HepG2 (cell line): ENCODE results near the gene KRT10. TPM values are rescaled to one million over a fixed set of nuclear protein-coding genes. Genes with fewer than 3 reads are reported as not detected.

Experiments
- ATAC-seq: fragments of 200-7000 bp; cut with Tn5 transposase; 3 replicates; pipeline ENCODE4 v1.9.1; 2020; ENCODE audit warnings: mild to moderate bottlenecking, moderate library complexity
- BruUV-seq: library from RNA; stranded (reverse); fragments of 400-500 nt; replicated peaks from 2 replicates; lab custom pipeline; 2021; lab: Mats Ljungman, UMichigan
- CTCF ChIA-PET: fragments of 300-600 bp; formaldehyde crosslinking; extraction: SDS; loops from one replicate; lab custom pipeline; 2021; ENCODE audit warnings: low total read pairs, inconsistent platforms, low intra/inter-chr PET ratio; lab: Yijun Ruan, JAX
- POLR2A ChIA-PET: fragments of 350-600 bp; sonication (Branson Sonifier 250); formaldehyde crosslinking; loops from one replicate; lab custom pipeline; 2020; ENCODE audit warnings: antibody characterized with exemption, inconsistent platforms; lab: Yijun Ruan, JAX
- DNase-seq: peaks from one replicate; pipeline ENCODE4 v3.0.0-alpha.2; 2015; ENCODE audit warnings: low spot score
- FAIRE-seq: peaks from 3 replicates; lab custom pipeline; 2011; peaks lifted over from hg19 to GRCh38; lab: Jason Lieb, UNC
- H2AFZ ChIP-seq: one replicate; pipeline ENCODE4 v1.6.1; 2011; ENCODE audit warnings: low read length, inconsistent platforms
- H3K27ac ChIP-seq: fragments of 300-600 bp; 3 replicates; pipeline ENCODE4 v1.8.0; 2011; ENCODE audit warnings: mixed run types, mild to moderate bottlenecking, mixed read lengths, low read length, inconsistent platforms; ENCODE audit not compliant: insufficient read depth; ENCODE audit errors: extremely low read length
- H3K27me3 ChIP-seq, 2 experiments: fragments of 200-600 bp in 1 of 2; 2 replicates in 1 of 2; 3 replicates in 1 of 2; pipeline versions ENCODE4 v1.6.0 to v1.8.0; 2011; ENCODE audit warnings: low read length in 2 of 2, mild to moderate bottlenecking in 2 of 2, moderate library complexity in 2 of 2, inconsistent platforms in 1 of 2; ENCODE audit not compliant: insufficient read depth in 2 of 2, control insufficient read depth in 1 of 2
- H3K36me3 ChIP-seq, 2 experiments: fragments of 200-600 bp in 1 of 2; replicated peaks in 1 of 2; 2 replicates in 1 of 2; 3 replicates in 1 of 2; pipeline versions ENCODE4 v1.5.1 to v1.8.0; 2011; ENCODE audit warnings: low read length in 2 of 2, inconsistent platforms in 1 of 2; ENCODE audit not compliant: insufficient read depth in 2 of 2, control insufficient read depth in 1 of 2
- H3K4me1 ChIP-seq: 2 replicates; pipeline ENCODE4 v1.5.1; 2012; ENCODE audit warnings: low read length, inconsistent platforms; ENCODE audit not compliant: insufficient read depth
- H3K4me2 ChIP-seq: 2 replicates; pipeline ENCODE4 v1.6.0; 2011; ENCODE audit warnings: low read depth, low read length, inconsistent platforms
- H3K4me3 ChIP-seq, 3 experiments: fragments of 200-600 bp in 1 of 3; sonication (generic), shearing (Covaris generic) in 1 of 3; replicated peaks in 1 of 3; 2 replicates each; pipeline ENCODE4 v1.5.1; 2011 to 2016; ENCODE audit warnings: low read length in 3 of 3, inconsistent platforms in 2 of 3, low read depth in 2 of 3, mild to moderate bottlenecking in 2 of 3, control low read depth in 1 of 3, mixed read lengths in 1 of 3; ENCODE audit not compliant: insufficient read depth in 1 of 3
- H3K79me2 ChIP-seq: one replicate; pipeline ENCODE4 v1.6.1; 2011; ENCODE audit warnings: low read length, inconsistent platforms; ENCODE audit not compliant: insufficient read depth
- H3K9ac ChIP-seq: 2 replicates; pipeline ENCODE4 v1.6.0; 2011; ENCODE audit warnings: mild to moderate bottlenecking, low read depth, low read length, inconsistent platforms; ENCODE audit not compliant: insufficient read depth
- H3K9me3 ChIP-seq: 2 replicates; pipeline ENCODE4 v1.5.1; 2012; ENCODE audit warnings: mild to moderate bottlenecking, low read length
- H4K20me1 ChIP-seq: 2 replicates; pipeline ENCODE4 v1.6.0; 2011; ENCODE audit warnings: inconsistent platforms, mild to moderate bottlenecking, low read length, moderate library complexity; ENCODE audit not compliant: insufficient read depth
- CHD4 ChIP-seq: fragments of 200-600 bp; sonication (generic); IDR thresholded peaks from 2 replicates; pipeline ENCODE4 v1.7.0; 2017; ENCODE audit warnings: mild to moderate bottlenecking, low read length, borderline replicate concordance
- CREB1 ChIP-seq, 2 experiments: fragments of 450-650 bp in 1 of 2; IDR thresholded peaks; 2 replicates each; pipeline ENCODE4 v1.6.1; 2016 to 2017; ENCODE audit warnings: control low read depth in 1 of 2, mild to moderate bottlenecking in 1 of 2, missing compliant biosample characterization in 1 of 2, missing genetic modification characterization in 1 of 2
- DNMT3B ChIP-seq: conservative IDR thresholded peaks from 2 replicates; pipeline ENCODE4 v1.6.1; 2016; ENCODE audit warnings: missing biosample characterization, control low read depth
- IKZF4 ChIP-seq: sonication (generic); formaldehyde crosslinking; IDR thresholded peaks from 2 replicates; pipeline ENCODE4 v1.5.1; 2020; ENCODE audit warnings: borderline replicate concordance, mild to moderate bottlenecking, low read depth, missing genetic modification reagents; ENCODE audit errors: not compliant biosample characterization
- MEIS1 ChIP-seq: sonication (generic); formaldehyde crosslinking; IDR thresholded peaks from 2 replicates; pipeline ENCODE4 v1.9.0; 2021; ENCODE audit warnings: mild to moderate bottlenecking, missing genetic modification reagents, moderate library complexity, borderline replicate concordance
- NFKB2 ChIP-seq: sonication (generic); formaldehyde crosslinking; IDR thresholded peaks from 2 replicates; pipeline ENCODE4 v1.4.0; 2020; ENCODE audit warnings: missing genetic modification reagents, borderline replicate concordance
- PRMT3 ChIP-seq: sonication (generic); formaldehyde crosslinking; IDR thresholded peaks from 2 replicates; pipeline ENCODE4 v1.8.1; 2022; ENCODE audit warnings: low read depth, mild to moderate bottlenecking, moderate library complexity, missing genetic modification reagents, borderline replicate concordance
- ZFP41 ChIP-seq: sonication (generic); formaldehyde crosslinking; IDR thresholded peaks from 2 replicates; pipeline ENCODE4 v1.4.0; 2020; ENCODE audit warnings: mild to moderate bottlenecking, missing genetic modification reagents, borderline replicate concordance
- ZNF430 ChIP-seq: sonication (generic); formaldehyde crosslinking; IDR thresholded peaks from 2 replicates; pipeline ENCODE4 v1.9.0; 2021; ENCODE audit warnings: mild to moderate bottlenecking, missing genetic modification reagents
- ZNF550 ChIP-seq: sonication (generic); formaldehyde crosslinking; IDR thresholded peaks from 2 replicates; pipeline ENCODE4 v1.4.0; 2020; ENCODE audit warnings: mild to moderate bottlenecking, missing genetic modification reagents, borderline replicate concordance
- ZNF749 ChIP-seq: sonication (generic); formaldehyde crosslinking; IDR thresholded peaks from 2 replicates; pipeline ENCODE4 v1.8.0; 2022; ENCODE audit warnings: mild to moderate bottlenecking, missing genetic modification reagents, moderate library complexity, borderline replicate concordance
- ZZZ3 ChIP-seq: sonication (generic); formaldehyde crosslinking; IDR thresholded peaks from 2 replicates; pipeline ENCODE4 v1.4.0; 2020; ENCODE audit warnings: missing genetic modification reagents, mild to moderate bottlenecking, borderline replicate concordance
- WGBS: methylation state at CpG from one replicate; pipeline ENCODE4 v1.1.6; 2017; ENCODE audit warnings: low lambda C conversion rate; 5-methylcytosine and 5-hydroxymethylcytosine counted together
- in situ Hi-C: cut with HindIII; loops from 2 replicates; pipeline ENCODE4 v1.10.0; 2017; ENCODE audit warnings: low pct_unique_long_range_greater_than_20kb; ENCODE audit not compliant: extremely low pct_ligation_motif_present
- intact Hi-C: fragments of 100-400 bp; cut with micrococcal nuclease; formaldehyde crosslinking; loops from one replicate; pipeline ENCODE4 v1.10.0; 2022; ENCODE audit not compliant: unreplicated experiment
- polyA plus RNA-seq, 8 experiments: library from polyadenylated mRNA; depleted of rRNA in 3 of 8; stranded (reverse) in 7 of 8; unstranded in 1 of 8; fragments of >200 nt; fragmentation: Illumina TruSeq in 4 of 8; extraction: Trizol in 4 of 8; gene quantifications; 2 replicates each; pipeline versions ENCODE4 v1.2.1 to v1.2.3, GENCODE V29; 2011 to 2016; ENCODE audit warnings: low read depth in 4 of 8, missing spikeins in 1 of 8, mixed read lengths in 1 of 8; ENCODE audit not compliant: insufficient read depth in 1 of 8
- total RNA-seq, 5 experiments: library from RNA; depleted of rRNA; stranded (reverse); fragments of >200 nt; fragmentation: Illumina TruSeq; extraction: Trizol; gene quantifications; 2 replicates each; pipeline ENCODE4 v1.2.3, GENCODE V29; 2016; ENCODE audit warnings: low read depth in 1 of 5
- TF ChIP-seq, protein P1 (sequence below): sonication (generic); formaldehyde crosslinking; IDR thresholded peaks from 2 replicates; pipeline ENCODE4 v1.8.0; 2022; ENCODE audit warnings: low read depth, missing genetic modification reagents
- TF ChIP-seq, protein P2 (sequence below): sonication (generic); formaldehyde crosslinking; IDR thresholded peaks from 2 replicates; pipeline ENCODE4 v1.4.0; 2020; ENCODE audit warnings: missing genetic modification reagents, borderline replicate concordance

Gene KRT10
- total and polyA plus RNA-seq, 2 of the 13 experiments (the other 11 are each of a cell fraction or from before 2014, with no cell fraction given), result 25.1 to 27.5 TPM

DNA sequence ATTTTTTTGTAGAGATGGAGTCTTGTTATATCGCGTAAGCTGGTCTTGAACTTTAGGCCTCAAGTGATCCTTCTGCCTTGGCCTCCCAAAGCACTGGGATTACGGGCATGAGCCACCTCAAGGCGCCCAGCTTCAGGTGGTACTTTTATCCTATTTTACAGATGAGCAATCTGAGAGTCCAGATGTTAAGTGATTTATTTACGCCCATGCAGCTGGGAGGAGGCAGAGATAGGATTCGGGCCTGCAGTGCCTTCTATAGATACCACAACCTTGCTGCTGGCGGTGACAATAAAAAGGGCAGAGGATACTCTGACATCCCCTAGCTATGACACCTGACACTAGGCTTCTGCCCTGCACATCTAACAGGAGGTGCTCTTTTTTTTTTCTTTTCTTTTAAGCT is 48.9 kb upstream of the KRT10 start:
- ATAC-seq (no peak), FAIRE-seq (no peak), DNase-seq (no peak)
- ChIA-PET POLR2A (no interaction called here), CTCF (no interaction called here)
- TF ChIP-seq, protein P1, sequence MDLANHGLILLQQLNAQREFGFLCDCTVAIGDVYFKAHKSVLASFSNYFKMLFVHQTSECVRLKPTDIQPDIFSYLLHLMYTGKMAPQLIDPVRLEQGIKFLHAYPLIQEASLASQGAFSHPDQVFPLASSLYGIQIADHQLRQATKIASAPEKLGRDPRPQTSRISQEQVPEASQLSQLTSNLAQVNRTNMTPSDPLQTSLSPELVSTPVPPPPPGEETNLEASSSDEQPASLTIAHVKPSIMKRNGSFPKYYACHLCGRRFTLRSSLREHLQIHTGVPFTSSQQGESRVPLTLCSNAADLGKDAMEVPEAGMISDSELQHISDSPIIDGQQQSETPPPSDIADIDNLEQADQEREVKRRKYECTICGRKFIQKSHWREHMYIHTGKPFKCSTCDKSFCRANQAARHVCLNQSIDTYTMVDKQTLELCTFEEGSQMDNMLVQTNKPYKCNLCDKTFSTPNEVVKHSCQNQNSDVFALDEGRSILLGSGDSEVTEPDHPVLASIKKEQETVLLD (CRISPR knock-in tag), result no peak
- WGBS, result 61% methylated on average over 7 of the region's 7 CpGs
- no peak overlapping the region for H3K4me3 ChIP-seq
- peaks cover 0 to 7% of the 10 kb centered on the region in 2 experiments; a peak in 1 of 5 replicates for H3K27me3 ChIP-seq
- no peak overlapping the region for H3K27ac ChIP-seq
- H3K9me3 ChIP-seq, result no peaks in the 10 kb centered on the region
- in situ Hi-C loops (no loop called here), intact Hi-C loops (no loop called here)
- H3K79me2 ChIP-seq, result no peaks in the 10 kb centered on the region
- H2AFZ ChIP-seq, result no peak overlapping the region
- H3K36me3 ChIP-seq, result no peaks in the 10 kb centered on the region
- no peak overlapping the region for H3K4me2 ChIP-seq
- H3K4me1 ChIP-seq, result no peaks in the 10 kb centered on the region
- no peaks in the 10 kb centered on the region for H4K20me1 ChIP-seq
- no peak overlapping the region for H3K9ac ChIP-seq
- BruUV-seq, result no TSS peak

DNA sequence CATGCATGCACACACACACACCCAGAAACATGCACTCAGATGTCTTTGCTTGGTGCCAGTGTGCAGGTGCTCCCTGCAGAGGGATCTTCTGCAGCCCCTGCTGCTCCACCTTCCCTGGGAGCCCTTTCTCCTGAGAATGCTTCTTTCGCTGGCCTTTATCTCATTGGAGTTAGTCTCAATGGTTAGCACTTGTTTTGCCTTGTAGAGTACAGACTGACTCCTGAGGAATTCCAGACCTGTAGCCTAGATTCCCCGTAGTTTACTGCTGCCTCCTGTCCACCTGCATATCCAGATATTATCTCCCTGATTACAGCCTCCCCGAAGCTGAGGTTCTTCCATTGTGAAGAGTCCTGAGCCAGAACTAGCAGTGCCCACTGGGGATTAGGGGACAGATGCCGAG is 47.7 kb upstream of the KRT10 start:
- intact Hi-C loops (no loop called here), in situ Hi-C loops (no loop called here)
- H3K27me3 ChIP-seq, result peaks cover 0 to 7% of the 10 kb centered on the region in 2 experiments; a peak in 1 of 5 replicates
- no peaks in the 10 kb centered on the region for H3K79me2 ChIP-seq
- ChIA-PET POLR2A (no interaction called here), CTCF (no interaction called here)
- no peak overlapping the region for H3K4me3 ChIP-seq
- H4K20me1 ChIP-seq, result no peaks in the 10 kb centered on the region
- no TSS peak for BruUV-seq
- no peak overlapping the region for H3K27ac ChIP-seq
- no peak for ATAC-seq
- FAIRE-seq, result no peak
- no peak overlapping the region for H3K9ac ChIP-seq
- H3K4me2 ChIP-seq, result no peak overlapping the region
- no peak for DNase-seq
- no peaks in the 10 kb centered on the region for H3K4me1 ChIP-seq
- H3K9me3 ChIP-seq, result no peaks in the 10 kb centered on the region
- 14% methylated on average over 4 of the region's 4 CpGs for WGBS
- H3K36me3 ChIP-seq, result no peaks in the 10 kb centered on the region
- H2AFZ ChIP-seq, result no peak overlapping the region
- TF ChIP-seq ZNF749 (CRISPR knock-in tag) (no peak), ZFP41 (no peak), CHD4 (no peak), IKZF4 (CRISPR knock-in tag) (no peak), DNMT3B (CRISPR knock-in tag) (no peak), CREB1 (IDR thresholded peaks at IDR 0.05) (no peak), CREB1 (CRISPR knock-in tag; IDR thresholded peaks at IDR 0.05) (no peak), ZNF430 (CRISPR knock-in tag) (no peak), PRMT3 (CRISPR knock-in tag) (no peak), MEIS1 (CRISPR knock-in tag) (no peak), NFKB2 (CRISPR knock-in tag) (no peak), ZZZ3 (CRISPR knock-in tag) (no peak), ZNF550 (CRISPR knock-in tag) (no peak)
- TF ChIP-seq, protein P2, sequence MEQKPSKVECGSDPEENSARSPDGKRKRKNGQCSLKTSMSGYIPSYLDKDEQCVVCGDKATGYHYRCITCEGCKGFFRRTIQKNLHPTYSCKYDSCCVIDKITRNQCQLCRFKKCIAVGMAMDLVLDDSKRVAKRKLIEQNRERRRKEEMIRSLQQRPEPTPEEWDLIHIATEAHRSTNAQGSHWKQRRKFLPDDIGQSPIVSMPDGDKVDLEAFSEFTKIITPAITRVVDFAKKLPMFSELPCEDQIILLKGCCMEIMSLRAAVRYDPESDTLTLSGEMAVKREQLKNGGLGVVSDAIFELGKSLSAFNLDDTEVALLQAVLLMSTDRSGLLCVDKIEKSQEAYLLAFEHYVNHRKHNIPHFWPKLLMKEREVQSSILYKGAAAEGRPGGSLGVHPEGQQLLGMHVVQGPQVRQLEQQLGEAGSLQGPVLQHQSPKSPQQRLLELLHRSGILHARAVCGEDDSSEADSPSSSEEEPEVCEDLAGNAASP, result no peak
